ENCODE data around the gene MOK. TPM values are rescaled to one million over a fixed set of nuclear protein-coding genes. Genes with fewer than 3 reads are reported as not detected.

MOK gene
- total RNA-seq, 4 donors from 2014 or later, result 3.0 to 16.0 (median 11.1) TPM

- no peaks in the 10 kb centered on the region for H3K27me3 ChIP-seq
- peaks cover 0 to 5% (median 0%) of the 10 kb centered on the region in 4 donors for H3K4me1 ChIP-seq
- no peak overlapping the region for H3K4me3 ChIP-seq
- intact Hi-C loops (cut with DNase I; ENCODE audit: low total_unique reads), result no loop called here
- in situ Hi-C loops (cut with MboI; ENCODE audit: low pct_ligation_motif_present in 1 of 4, low pct_unique_long_range_greater_than_20kb in 1 of 4, low sequenced_read_pairs in 3 of 4), result no loop called here
- no peak overlapping the region for H3K27ac ChIP-seq
- WGBS, 2 donors (ENCODE audit: low coverage in 1 of 2), result 73 to 80% methylated on average over 6 to 7 of the region's 7 CpGs
- H3K36me3 ChIP-seq, result no peaks in the 10 kb centered on the region
- TF ChIP-seq POLR2AphosphoS5 (IDR thresholded peaks at IDR 0.05), result no peak
- no peak for TF ChIP-seq CTCF (IDR thresholded peaks at IDR 0.05)
- TF ChIP-seq POLR2A (IDR thresholded peaks at IDR 0.05), result no peak
- TF ChIP-seq EP300 (IDR thresholded peaks at IDR 0.05; ENCODE audit: low read depth), result no peak
- H3K9me3 ChIP-seq, result no peaks in the 10 kb centered on the region
- DNase-seq, result no peak
Measured at GRCh38 chr14:102277874-102278630, 26.9 kb downstream of the MOK start.

- intact Hi-C loops (cut with DNase I; ENCODE audit: low total_unique reads), result no loop called here
- H3K9me3 ChIP-seq, result no peaks in the 10 kb centered on the region
- in situ Hi-C loops (cut with MboI; ENCODE audit: low pct_ligation_motif_present in 1 of 4, low pct_unique_long_range_greater_than_20kb in 1 of 4, low sequenced_read_pairs in 3 of 4), result no loop called here
- H3K27ac ChIP-seq, result no peak overlapping the region
- WGBS, 2 donors (ENCODE audit: low coverage in 1 of 2), result 80 to 93% methylated on average over 1 to 7 of the region's 7 CpGs
- TF ChIP-seq CTCF (IDR thresholded peaks at IDR 0.05) (no peak), EP300 (IDR thresholded peaks at IDR 0.05; ENCODE audit: low read depth) (no peak), POLR2AphosphoS5 (IDR thresholded peaks at IDR 0.05) (no peak), POLR2A (IDR thresholded peaks at IDR 0.05) (no peak)
- H3K4me3 ChIP-seq, result no peak overlapping the region
- DNase-seq, result no peak
- no peaks in the 10 kb centered on the region for H3K36me3 ChIP-seq
- peaks cover 0 to 5% (median 0%) of the 10 kb centered on the region in 4 donors for H3K4me1 ChIP-seq
- no peaks in the 10 kb centered on the region for H3K27me3 ChIP-seq
Measured at GRCh38 chr14:102275866-102276265, 29.1 kb downstream of the MOK start.

- Histone ChIP-seq H3K4me1 (no peaks in the 10 kb centered on the region), H3K27ac (no peak overlapping the region), H3K36me3 (no peaks in the 10 kb centered on the region), H3K9me3 (no peaks in the 10 kb centered on the region), H3K27me3 (no peaks in the 10 kb centered on the region), H3K4me3 (no peak overlapping the region)
- no peak for DNase-seq
- in situ Hi-C loops (cut with MboI; ENCODE audit: low pct_ligation_motif_present in 1 of 4, low pct_unique_long_range_greater_than_20kb in 1 of 4, low sequenced_read_pairs in 3 of 4) (no loop called here), intact Hi-C loops (cut with DNase I; ENCODE audit: low total_unique reads) (no loop called here)
- TF ChIP-seq CTCF (IDR thresholded peaks at IDR 0.05), result no peak
- no peak for TF ChIP-seq POLR2AphosphoS5 (IDR thresholded peaks at IDR 0.05)
- TF ChIP-seq EP300 (IDR thresholded peaks at IDR 0.05; ENCODE audit: low read depth), result no peak
- TF ChIP-seq POLR2A (IDR thresholded peaks at IDR 0.05), result no peak
- WGBS, 2 donors (ENCODE audit: low coverage in 1 of 2), result 75 to 88% methylated on average over 2 to 5 of the region's 5 CpGs
Measured at GRCh38 chr14:102272392-102272791, 32.6 kb downstream of the MOK start.

- H3K36me3 ChIP-seq, result no peaks in the 10 kb centered on the region
- in situ Hi-C loops (cut with MboI; ENCODE audit: low pct_ligation_motif_present in 1 of 4, low pct_unique_long_range_greater_than_20kb in 1 of 4, low sequenced_read_pairs in 3 of 4), result no loop called here
- H3K4me3 ChIP-seq, result no peak overlapping the region
- TF ChIP-seq EP300 (IDR thresholded peaks at IDR 0.05; ENCODE audit: low read depth) (no peak), POLR2A (IDR thresholded peaks at IDR 0.05) (no peak), POLR2AphosphoS5 (IDR thresholded peaks at IDR 0.05) (no peak), CTCF (IDR thresholded peaks at IDR 0.05) (no peak)
- H3K9me3 ChIP-seq, result no peaks in the 10 kb centered on the region
- intact Hi-C loops (cut with DNase I; ENCODE audit: low total_unique reads), result loop anchor here (5.0 to 10.0 kb wide), 2 partner anchors 1550 to 1618 kb away; no protein-coding TSS in a partner anchor
- H3K27ac ChIP-seq, result no peak overlapping the region
- H3K4me1 ChIP-seq, result no peaks in the 10 kb centered on the region
- 75 to 81% methylated on average over 1 to 4 of the region's 4 CpGs for WGBS, 2 donors (ENCODE audit: low coverage in 1 of 2)
- H3K27me3 ChIP-seq, result no peaks in the 10 kb centered on the region
- no peak for DNase-seq
Measured at GRCh38 chr14:102264775-102265174, 40.2 kb downstream of the MOK start.
